GM13977 (cell line): Measurements from ENCODE around the gene UBA7.

Experiments
- DNase-seq: peaks from one replicate; pipeline ENCODE4 v3.0.0; 2012; ENCODE audit warnings: low spot score
- CTCF ChIP-seq: IDR thresholded peaks from 2 replicates; pipeline ENCODE4 v1.5.1; 2012; ENCODE audit warnings: mild to moderate bottlenecking, control low read depth; ENCODE audit not compliant: insufficient read depth; ENCODE audit errors: extremely low read depth, missing control alignments
- in situ Hi-C: fragments of 300-500 bp; cut with MboI; formaldehyde crosslinking; loops from one replicate; pipeline ENCODE4 v1.12.0; 2022; ENCODE audit warnings: low sequenced_read_pairs, low pct_unique_long_range_greater_than_20kb, mixed read lengths, inconsistent platforms; ENCODE audit not compliant: unreplicated experiment

UBA7 gene

GRCh38 chr3:49757197-49757596, 56.6 kb downstream of the UBA7 start:
- in situ Hi-C loops, result no loop called here
- no peak for TF ChIP-seq CTCF

GRCh38 chr3:49756036-49756435, 57.7 kb downstream of the UBA7 start:
- no peak for TF ChIP-seq CTCF
- DNase-seq, result no peak
- in situ Hi-C loops, result no loop called here

More at GRCh38 chr3:49757197-49757596, 56.6 kb downstream of the UBA7 start:
- DNase-seq, result no peak
